Glutamatergic neuron (in vitro differentiated cells): ENCODE results near the gene GARRE1. TPM values are rescaled to one million over a fixed set of nuclear protein-coding genes. Genes with fewer than 3 reads are reported as not detected.

ENCODE experiments used
- DNase-seq: peaks from one replicate; pipeline ENCODE4 v3.0.0; 2022
- H3K27ac Mint-ChIP-seq: one replicate; pipeline ENCODE4 v1.8.0; 2020; ENCODE audit warnings: mild to moderate bottlenecking, mixed read lengths, inconsistent platforms; ENCODE audit not compliant: unreplicated experiment
- H3K27me3 Mint-ChIP-seq: one replicate; pipeline ENCODE4 v1.8.0; 2020; ENCODE audit warnings: mild to moderate bottlenecking, moderate library complexity, mixed read lengths, inconsistent platforms; ENCODE audit not compliant: unreplicated experiment
- H3K36me3 Mint-ChIP-seq: one replicate; pipeline ENCODE4 v1.8.0; 2020; ENCODE audit warnings: mild to moderate bottlenecking, mixed read lengths, inconsistent platforms; ENCODE audit not compliant: unreplicated experiment
- H3K4me1 Mint-ChIP-seq: one replicate; pipeline ENCODE4 v1.8.0; 2020; ENCODE audit warnings: mild to moderate bottlenecking, low read depth, mixed read lengths, inconsistent platforms; ENCODE audit not compliant: unreplicated experiment
- H3K4me3 Mint-ChIP-seq: one replicate; pipeline ENCODE4 v1.8.0; 2020; ENCODE audit warnings: mild to moderate bottlenecking, mixed read lengths, inconsistent platforms; ENCODE audit not compliant: unreplicated experiment
- H3K9me3 Mint-ChIP-seq: one replicate; pipeline ENCODE4 v1.8.0; 2020; ENCODE audit warnings: mild to moderate bottlenecking, moderate library complexity, mixed read lengths, inconsistent platforms; ENCODE audit not compliant: unreplicated experiment
- total RNA-seq: library from RNA; stranded (reverse); fragmentation: NEBNext Ultra II Directional; extraction: Animal tissue kit (Norgen Biotek cat#: 25700); gene quantifications from one replicate; pipeline ENCODE4 v1.2.1, GENCODE V29; 2021; ENCODE audit not compliant: unreplicated experiment
- TF ChIP-seq, protein P1 (sequence below): fragments of 200-600 bp; sonication (generic); IDR thresholded peaks from one replicate; pipeline ENCODE4 v1.5.0; 2021; ENCODE audit not compliant: partially characterized antibody, unreplicated experiment

GARRE1 gene
- total RNA-seq, 1 donor from 2014 or later = 34.4 TPM

DNA sequence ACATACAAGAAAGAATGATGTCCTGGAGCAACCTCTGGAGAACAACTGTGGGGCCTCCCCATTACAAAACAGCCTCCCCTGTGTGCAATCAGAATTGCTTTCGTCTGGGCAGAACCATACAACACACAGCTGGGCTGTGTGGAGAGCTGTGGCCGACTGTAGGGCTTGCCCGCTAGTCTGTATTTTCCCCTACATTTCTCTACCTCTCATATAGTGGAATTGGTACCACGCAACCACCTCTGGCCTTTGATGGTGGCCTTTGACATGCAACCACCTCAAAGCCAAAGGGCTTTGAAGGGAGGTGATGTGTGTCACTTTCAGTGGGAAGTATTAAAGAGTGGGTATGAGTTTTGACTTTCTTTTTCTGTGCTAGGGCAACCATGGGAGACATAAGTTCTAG lies 34.0 kb downstream of the GARRE1 start:
- peaks cover 3% of the 10 kb centered on the region for H3K27me3 Mint-ChIP-seq
- TF ChIP-seq, protein P1, sequence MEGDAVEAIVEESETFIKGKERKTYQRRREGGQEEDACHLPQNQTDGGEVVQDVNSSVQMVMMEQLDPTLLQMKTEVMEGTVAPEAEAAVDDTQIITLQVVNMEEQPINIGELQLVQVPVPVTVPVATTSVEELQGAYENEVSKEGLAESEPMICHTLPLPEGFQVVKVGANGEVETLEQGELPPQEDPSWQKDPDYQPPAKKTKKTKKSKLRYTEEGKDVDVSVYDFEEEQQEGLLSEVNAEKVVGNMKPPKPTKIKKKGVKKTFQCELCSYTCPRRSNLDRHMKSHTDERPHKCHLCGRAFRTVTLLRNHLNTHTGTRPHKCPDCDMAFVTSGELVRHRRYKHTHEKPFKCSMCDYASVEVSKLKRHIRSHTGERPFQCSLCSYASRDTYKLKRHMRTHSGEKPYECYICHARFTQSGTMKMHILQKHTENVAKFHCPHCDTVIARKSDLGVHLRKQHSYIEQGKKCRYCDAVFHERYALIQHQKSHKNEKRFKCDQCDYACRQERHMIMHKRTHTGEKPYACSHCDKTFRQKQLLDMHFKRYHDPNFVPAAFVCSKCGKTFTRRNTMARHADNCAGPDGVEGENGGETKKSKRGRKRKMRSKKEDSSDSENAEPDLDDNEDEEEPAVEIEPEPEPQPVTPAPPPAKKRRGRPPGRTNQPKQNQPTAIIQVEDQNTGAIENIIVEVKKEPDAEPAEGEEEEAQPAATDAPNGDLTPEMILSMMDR = no peak
- no peak overlapping the region for H3K4me3 Mint-ChIP-seq
- no peaks in the 10 kb centered on the region for H3K36me3 Mint-ChIP-seq
- no peaks in the 10 kb centered on the region for H3K4me1 Mint-ChIP-seq
- no peak for DNase-seq
- H3K27ac Mint-ChIP-seq = no peak overlapping the region
- no peaks in the 10 kb centered on the region for H3K9me3 Mint-ChIP-seq

DNA sequence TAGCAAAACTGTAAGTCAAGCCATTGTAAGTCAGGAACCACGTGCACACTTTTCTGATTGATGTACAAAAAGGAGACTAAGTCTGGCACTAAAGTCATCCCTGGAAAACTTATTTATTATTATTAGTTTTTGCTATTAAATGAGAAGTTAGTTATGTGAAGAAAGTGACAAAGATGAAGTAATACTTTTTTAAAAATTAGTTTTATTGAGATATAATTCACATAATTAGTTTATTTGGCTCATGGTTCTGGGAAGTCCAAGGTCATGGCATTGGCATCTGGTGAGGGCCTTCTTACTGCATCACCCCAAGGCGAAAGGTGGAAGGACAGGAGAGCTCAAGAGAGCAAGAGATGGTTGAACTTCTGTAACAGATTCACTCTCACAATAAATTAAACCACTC lies 36.9 kb downstream of the GARRE1 start:
- peaks cover 3% of the 10 kb centered on the region for H3K27me3 Mint-ChIP-seq
- no peaks in the 10 kb centered on the region for H3K36me3 Mint-ChIP-seq
- TF ChIP-seq, protein P1 = no peak
- no peak for DNase-seq
- no peaks in the 10 kb centered on the region for H3K4me1 Mint-ChIP-seq
- no peak overlapping the region for H3K27ac Mint-ChIP-seq
- no peak overlapping the region for H3K4me3 Mint-ChIP-seq
- H3K9me3 Mint-ChIP-seq = no peaks in the 10 kb centered on the region

DNA sequence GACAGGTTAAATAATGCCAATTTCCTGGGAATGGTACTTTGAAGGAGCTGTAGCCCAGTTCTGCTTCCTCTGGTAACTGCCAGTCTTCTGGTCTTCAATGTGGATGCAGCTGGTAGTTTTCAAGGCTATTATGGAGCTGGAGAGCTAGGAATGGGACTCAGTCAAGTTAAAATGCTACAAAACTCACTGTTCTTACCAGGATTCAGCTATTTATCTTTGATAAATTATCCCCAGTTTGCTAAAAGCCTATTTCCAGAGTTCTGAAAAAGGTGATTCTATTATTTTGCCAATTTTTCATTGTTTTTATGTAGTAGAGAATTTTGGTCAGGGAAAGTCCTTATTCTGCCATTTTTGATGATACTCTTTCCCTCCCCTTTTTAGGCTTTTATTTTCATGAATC lies 40.7 kb downstream of the GARRE1 start:
- Mint-ChIP-seq H3K9me3 (no peaks in the 10 kb centered on the region), H3K4me1 (no peaks in the 10 kb centered on the region), H3K4me3 (no peak overlapping the region), H3K27ac (no peak overlapping the region), H3K27me3 (no peaks in the 10 kb centered on the region), H3K36me3 (no peaks in the 10 kb centered on the region)
- TF ChIP-seq, protein P1 = no peak
- no peak for DNase-seq

DNA sequence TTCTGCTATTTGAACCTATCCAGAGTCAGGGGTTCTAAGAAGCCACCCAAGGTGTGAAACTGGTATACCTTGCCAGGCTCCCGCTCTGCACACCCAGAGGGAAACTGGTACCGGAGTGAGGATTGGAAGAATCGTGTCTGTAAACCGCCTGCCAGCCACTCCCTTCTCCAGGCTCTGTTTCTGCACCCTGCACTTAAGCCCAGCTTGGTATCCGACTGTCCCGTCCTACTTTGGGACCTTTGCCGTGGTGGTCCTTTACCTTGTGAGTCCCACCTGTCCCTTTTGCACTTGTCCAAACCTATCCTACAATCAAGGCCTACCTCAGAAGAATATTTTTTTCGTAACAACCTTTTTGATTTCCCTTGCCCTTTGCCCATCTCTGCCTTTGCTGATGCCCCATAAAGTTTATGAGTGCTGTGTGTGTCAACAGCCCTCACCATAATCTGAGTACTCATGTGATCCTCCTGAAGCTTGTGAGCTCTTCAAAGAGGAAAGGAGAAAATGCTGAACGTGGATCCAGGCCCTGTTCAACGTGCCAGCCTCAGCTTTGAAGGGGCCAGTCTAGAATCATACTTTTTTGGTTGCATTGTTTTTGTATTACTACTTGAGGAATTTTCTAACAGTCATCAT lies 44.7 kb downstream of the GARRE1 start:
- TF ChIP-seq, protein P1 = no peak
- no peaks in the 10 kb centered on the region for H3K4me1 Mint-ChIP-seq
- peaks cover 2% of the 10 kb centered on the region for H3K27me3 Mint-ChIP-seq
- no peak for DNase-seq
- no peak overlapping the region for H3K4me3 Mint-ChIP-seq
- H3K9me3 Mint-ChIP-seq = no peaks in the 10 kb centered on the region
- H3K27ac Mint-ChIP-seq = no peak overlapping the region
- H3K36me3 Mint-ChIP-seq = no peaks in the 10 kb centered on the region

DNA sequence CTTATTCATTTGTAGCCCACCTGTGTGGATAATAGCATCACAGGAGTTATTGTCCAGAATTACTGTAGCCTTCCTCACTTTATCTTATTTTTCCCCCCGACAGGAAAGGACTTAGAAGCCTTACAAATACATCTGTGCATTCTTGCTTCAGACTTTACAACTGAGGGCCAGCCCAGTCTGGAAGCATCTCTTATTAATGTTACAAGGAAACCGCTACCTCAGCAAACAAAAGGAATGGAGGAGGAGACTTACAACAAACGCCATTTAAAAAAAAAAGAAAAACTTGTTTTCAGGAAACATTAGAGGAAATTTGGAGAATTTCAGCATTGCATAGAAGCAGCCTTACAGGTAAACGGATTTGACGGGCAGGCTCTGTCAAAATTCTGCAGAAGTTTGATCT lies 45.2 kb downstream of the GARRE1 start:
- H3K4me1 Mint-ChIP-seq = no peaks in the 10 kb centered on the region
- H3K27me3 Mint-ChIP-seq = peaks cover 2% of the 10 kb centered on the region
- H3K27ac Mint-ChIP-seq = no peak overlapping the region
- H3K36me3 Mint-ChIP-seq = no peaks in the 10 kb centered on the region
- TF ChIP-seq, protein P1 = no peak
- no peaks in the 10 kb centered on the region for H3K9me3 Mint-ChIP-seq
- no peak for DNase-seq
- no peak overlapping the region for H3K4me3 Mint-ChIP-seq
